ENCODE measurements around the gene PDHB.

Gene PDHB

DNA sequence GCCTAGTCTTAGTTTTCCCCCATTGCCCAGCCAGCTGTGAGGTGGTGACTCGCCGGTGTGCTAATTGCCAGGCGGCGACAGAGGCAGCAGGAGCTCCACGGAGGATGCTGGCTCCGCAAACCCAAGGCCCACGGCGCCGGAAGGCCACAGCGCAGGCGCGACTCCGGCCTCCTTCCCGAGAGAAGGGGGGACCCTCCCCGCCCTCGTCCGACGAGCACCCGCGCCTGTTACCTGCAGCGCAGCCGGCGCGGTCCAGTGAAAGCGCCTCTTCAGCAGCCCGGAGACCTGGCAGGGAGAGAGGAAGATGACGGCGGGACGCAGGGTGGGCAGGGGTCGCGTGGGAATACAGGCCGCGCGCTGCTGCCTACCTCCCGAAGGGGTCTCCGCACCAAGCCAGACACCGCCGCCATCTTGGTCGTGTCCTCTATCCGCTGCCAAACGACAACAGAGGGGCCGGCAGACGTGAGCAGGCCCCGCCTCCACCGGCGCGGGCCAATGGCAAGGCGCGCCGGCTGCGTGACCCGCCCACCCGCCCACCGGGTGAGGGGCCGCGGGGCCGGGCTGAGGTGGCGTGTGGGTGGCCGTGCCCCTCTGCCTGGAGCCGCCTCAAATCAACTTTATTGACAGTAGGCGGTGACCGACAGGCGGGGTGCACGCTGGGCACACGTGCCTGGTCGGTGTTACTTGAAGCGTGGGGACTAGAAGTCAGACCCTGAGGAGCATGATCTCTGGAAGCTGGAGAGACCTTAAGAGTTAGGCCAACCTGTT lies at the start of gene PDHB:
Gene PDHB, minus strand, starts transcription at position 433 of the 768 bp plus-strand sequence. Its CDS starts 23 bp downstream, at position 410.
- in situ Hi-C loops (cut with MboI; ENCODE audit: low sequenced_read_pairs), result no loop called here

DNA sequence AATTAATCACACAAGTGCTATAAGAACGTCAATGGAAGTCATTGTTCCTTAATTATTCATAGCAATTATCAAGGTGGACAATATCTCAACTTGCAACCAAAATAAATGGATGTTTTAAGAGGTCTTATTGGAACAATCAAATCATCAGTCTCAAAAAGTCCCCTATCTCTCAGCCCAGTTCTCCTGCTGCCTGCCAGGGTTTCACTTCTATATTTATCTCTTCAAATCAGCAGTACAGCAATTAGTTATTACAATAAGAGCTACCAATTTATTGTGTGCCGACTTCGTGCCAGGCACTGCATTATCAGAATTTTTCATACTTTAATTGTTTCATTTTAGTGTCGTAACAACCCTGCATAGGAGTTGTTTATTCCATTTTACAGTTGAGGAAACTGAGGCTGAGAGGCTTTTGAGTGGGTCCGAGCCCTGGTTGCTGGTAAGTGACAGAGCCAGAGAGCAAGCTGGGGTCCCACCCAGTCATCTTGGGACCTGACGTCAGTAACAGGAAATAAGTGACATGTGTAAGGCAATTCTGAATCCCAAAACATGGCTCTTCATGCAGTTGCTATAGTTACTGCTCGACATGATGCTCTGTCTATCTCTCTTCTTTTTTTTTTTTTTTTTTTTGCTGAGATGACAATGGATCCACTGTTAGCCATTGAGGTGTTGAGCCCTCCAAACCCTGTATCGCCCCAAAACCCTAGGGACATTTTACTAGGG lies 49.4 kb upstream of the PDHB start:
- in situ Hi-C loops (cut with MboI; ENCODE audit: low sequenced_read_pairs), result no loop called here

DNA sequence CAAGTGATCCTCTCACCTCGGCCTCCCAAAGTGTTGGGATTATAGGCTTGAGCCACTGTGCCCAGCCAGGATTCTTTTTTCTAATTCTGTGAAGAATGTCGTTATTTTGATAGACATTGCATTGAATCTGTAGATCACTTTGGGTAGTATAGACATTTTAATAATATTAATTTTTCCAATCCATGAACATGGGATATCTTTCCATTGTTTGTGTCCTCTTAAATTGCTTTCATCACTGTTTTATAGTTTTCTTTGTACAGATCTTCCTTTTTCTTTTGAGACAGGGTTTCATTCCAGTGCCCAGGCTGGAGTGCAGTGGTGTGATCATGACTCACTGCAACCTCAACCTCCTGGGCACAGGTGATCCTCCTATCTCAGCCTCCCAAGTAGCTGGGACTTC lies 46.7 kb upstream of the PDHB start:
- in situ Hi-C loops (cut with MboI; ENCODE audit: low sequenced_read_pairs), result no loop called here

DNA sequence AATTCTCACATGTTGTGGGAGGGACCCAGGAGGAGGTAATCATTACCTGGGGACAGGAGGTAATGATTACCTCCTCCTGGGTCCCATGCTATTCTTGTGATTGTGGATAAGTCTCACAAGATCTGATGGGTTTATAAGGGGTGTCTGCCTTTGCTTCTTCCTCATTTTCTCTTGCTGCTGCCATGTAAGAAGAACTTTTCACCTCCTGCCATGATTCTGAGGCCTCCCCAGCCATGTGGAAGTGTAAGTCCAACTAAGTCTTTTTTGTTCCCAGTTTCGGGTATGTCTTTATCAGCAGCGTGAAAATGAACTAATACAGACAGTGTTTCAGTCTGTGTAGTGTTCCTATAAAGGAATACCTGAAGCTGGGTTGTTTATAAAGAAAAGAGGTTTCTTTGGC lies 45.1 kb upstream of the PDHB start:
- in situ Hi-C loops (cut with MboI; ENCODE audit: low sequenced_read_pairs), result no loop called here

DNA sequence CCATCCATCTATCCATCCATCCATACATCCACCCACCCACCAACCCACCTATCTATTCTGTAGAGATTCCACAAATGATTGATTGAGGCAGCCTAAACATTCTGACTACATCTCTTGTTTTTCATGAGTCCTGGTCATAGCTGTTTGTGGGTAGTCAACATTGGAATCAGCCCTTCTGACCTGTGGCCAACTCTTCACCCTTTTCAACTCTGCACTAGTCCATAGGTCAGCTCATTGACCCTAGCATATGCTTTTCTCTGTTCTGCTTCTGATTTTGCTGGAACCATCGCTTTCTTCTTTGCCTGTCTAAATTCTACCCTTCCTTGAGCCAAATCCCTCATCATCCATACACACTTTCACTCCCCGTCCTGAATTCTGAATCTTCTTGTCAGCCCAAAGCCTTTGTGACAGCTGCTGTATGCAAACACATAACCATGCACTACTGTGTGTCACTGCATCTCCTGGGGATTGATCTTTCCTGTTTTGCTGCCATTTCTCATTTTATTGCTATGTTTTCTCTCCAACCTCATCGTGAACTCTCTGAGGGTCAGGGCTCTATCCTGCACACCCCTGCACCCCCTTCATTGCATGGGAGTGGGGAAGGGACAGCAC lies 41.4 kb upstream of the PDHB start:
- in situ Hi-C loops (cut with MboI; ENCODE audit: low sequenced_read_pairs), result no loop called here

DNA sequence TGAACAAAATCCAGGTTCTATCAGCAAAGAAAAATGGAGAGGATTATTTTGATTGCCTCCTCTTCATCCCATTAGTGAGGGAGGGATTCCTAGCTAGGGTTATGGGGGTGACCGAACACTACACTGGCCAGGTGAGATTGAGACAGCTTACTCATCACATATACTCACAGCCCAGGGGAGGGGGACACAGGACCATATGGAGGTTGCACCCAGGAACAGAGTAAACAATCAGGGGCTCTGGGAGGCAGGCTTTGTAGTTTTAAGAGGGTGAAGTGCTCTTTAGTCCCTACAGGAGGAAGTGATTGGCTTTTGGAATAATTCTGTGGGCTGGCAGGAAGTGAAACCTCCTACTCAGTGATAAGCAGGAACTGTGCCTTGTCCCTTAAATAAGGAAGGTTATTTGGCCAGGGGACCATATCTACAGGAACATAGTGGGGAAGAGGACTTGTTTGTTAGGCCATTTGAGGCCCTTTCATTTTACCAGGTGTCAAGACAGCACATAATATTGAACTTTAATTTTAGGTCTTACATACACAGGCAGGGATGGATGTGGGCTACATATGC lies 40.8 kb upstream of the PDHB start:
- in situ Hi-C loops (cut with MboI; ENCODE audit: low sequenced_read_pairs), result no loop called here

DNA sequence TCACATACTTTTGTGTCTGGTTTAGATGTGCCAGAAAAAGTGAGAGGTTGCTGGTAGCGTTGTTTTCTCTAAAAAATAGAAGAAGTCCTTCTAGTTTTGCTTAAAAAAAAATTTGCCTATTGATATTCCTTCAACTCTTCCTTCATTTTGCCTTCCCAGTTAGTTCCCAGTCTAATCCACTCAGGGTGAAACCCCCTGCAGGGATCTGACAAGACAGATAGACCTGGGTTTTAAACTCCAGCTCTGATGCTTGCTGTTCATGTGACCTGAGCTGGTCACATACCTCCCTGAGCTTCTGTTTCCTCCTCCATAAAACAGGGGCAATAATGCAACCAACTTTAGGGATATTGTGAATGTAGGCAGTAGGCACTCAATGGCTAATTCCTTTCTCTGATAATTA lies 39.6 kb upstream of the PDHB start:
- in situ Hi-C loops (cut with MboI; ENCODE audit: low sequenced_read_pairs), result no loop called here

DNA sequence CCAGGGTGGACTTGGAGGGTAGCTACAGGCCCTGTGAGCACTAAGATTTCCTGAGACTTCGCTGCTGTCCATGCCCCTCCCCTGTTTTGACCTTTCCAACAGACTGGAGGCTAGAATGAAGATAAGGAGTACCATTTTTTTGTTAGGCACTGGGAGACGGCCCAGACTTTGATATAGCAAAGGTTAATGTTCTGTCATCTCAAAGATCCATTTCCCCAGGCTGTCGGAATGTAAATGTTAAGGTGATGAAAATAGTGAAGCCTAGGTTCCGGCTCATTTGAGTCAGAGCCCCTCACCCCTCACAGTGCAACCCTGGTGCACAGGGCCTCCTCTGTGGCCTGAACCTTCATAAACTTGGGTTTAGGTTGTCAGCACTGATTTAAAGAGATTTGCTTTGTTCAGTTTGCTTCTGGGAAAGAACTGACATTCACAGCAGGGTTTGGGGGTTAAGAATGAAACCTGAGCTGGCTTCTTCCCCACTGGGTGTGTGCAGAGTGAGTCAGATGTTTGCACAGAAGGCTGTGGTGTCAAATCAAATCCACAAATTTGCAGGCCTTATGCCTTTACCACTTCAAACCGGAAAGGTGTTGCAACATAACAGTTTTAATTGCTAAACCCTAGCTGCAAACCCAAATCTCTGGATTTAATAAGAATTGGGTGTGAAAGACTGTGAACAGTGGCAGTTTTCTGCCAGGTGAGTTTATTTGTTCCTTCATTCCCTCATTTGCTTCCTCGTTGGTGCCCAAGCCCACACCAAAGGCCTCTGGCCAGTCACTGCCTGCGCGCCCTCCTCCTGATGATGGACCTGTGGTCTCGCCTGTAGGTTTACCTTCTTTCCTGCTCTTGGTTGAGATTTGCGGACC lies 37.6 kb upstream of the PDHB start:
- in situ Hi-C loops (cut with MboI; ENCODE audit: low sequenced_read_pairs), result no loop called here

DNA sequence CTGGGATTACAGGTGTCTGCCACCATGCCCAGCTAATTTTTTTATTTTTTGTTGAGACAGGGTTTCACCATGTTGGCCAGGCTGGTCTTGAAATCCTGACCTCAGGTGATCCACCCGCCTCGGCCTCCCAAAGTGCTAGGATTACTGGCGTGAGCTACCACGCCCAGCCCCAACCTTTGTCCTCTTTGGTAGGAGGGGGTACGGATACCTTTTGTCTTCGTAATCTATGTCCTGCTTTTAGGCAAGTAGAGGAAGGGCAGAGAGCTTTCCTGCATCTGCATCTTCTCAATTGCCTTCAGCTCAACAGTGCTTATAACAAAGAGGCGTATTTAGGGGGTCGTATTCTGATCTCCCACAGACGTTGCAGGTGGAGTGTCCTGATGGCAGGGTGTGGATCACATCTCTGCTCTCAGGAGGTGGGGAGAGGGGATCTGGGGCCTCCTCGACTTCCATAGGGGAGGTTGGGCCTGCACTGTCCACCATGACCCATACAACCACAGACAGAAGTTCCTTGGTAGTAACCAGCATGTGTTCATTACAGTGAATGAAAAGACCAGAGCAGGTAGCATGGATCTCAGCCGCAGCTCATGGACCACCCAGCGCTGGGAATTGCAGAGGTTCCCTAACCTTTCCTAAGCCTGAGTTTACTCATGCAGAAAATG lies 36.9 kb upstream of the PDHB start:
- in situ Hi-C loops (cut with MboI; ENCODE audit: low sequenced_read_pairs), result no loop called here

DNA sequence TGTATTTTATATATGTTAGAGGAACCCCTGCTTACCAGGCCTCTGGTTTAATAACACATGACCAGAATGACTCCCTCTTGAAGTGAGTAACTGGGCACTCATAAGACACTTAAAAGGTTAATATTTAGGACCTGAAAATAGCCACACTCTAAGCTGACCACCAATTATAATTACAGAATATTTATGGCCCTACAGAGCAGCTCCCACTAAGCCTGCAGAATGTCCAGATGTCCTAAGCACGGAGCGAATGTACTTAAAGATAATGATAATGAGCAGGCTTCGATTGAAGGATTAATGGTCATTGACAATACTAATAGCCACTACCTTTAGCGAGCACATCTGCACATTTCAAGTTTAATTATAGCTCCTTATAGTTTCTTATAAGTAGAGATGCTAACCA lies 35.5 kb upstream of the PDHB start:
- in situ Hi-C loops (cut with MboI; ENCODE audit: low sequenced_read_pairs), result no loop called here

DNA sequence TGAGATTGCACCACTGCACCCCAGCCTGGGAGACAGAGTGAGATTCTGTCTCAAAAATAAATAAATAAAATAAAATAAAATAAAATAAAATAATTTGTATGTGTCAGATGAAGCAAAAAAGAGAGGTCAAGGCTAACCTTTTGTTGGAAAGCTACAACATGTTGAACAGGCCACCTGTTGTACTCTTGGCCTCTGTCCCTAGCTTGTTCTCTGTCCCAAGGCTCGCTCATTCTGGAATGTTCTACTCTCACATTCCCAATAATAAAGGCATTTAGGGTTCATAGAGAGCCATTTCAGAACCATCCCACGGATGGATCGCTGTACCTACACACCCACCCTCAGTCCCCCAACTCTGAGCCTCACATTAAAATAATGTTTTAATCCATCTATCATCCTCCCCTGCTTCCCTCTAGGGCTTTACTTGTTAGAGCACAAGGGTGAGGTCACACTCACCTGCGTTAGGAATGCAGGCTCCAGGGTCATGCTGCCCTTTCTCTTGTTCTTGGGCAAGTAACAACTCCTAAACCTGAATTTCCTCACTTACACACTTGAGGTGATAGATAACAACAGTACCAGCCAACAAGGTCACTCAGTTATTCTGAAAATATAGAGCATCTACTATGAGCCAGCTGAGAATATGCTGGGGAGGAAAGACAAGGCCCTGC lies 33.4 kb upstream of the PDHB start:
- in situ Hi-C loops (cut with MboI; ENCODE audit: low sequenced_read_pairs), result no loop called here

DNA sequence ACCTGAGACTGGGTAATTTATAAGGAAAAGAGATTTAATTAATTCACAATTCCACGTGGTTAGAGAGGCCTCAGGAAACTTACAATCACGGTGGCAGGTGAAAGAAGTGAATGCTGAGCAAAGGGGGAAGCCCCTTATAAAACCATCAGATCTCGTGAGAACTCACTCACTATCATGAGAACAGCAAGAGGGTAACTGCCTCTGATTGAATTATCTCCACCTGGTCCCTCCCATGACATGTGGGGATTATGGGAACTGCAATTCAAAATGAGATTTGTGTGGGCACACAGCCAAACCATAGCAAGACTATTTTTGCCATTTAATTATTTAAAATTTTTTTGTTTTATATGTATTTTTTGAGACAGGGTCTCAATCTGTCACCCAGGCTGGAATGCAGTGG lies 31.2 kb upstream of the PDHB start:
- in situ Hi-C loops (cut with MboI; ENCODE audit: low sequenced_read_pairs), result no loop called here

DNA sequence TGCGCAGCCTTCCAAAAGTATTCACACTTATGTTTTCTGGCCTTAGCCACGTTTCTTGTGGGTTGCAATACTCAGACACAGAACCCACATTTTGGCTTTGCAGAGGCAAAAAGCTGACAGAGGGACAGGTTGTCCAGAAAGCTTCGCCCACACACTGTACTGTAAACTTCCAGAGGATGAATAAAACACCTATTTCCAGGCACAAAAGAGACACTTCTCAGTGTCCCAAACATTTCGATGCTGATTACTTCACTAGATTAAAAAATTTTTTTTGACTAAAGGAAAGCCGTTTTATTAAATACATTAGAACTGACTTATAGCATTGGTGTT lies 30.3 kb upstream of the PDHB start:
- in situ Hi-C loops (cut with MboI; ENCODE audit: low sequenced_read_pairs), result no loop called here

DNA sequence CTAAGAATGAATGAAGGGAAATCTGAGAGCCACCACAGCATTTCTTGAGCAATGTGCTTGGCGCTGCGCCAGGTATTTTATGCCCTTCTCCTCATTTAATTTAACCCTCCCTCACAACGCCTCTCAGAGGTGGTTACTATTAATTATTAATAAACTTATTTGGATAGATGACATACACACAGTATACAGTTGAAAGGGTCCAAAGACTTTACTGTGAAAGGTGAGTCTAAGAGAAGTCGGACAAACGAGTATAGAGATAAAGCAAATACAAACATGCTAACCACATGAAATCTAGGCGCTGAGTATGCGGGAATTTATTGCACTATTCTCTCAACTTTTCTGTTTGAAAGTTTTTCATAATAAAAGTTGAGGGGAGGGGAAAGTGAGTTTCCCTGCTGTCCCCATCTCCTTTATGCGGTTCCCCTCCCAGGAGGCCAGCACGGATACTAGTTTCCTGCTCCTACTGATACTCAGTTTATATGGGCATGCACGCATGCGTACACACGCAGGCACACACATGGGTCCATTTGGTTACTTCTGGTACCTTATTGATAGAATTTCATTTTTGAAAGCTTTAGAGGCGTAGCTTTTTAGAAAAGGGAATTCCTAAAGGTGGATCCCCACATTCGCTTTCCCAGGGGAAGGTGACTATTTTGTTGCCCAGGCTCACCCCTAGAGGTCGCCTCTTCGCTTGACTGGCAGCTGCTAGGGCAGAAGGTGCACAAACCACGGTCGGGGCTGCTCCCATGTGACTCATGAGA lies 29.7 kb upstream of the PDHB start:
- in situ Hi-C loops (cut with MboI; ENCODE audit: low sequenced_read_pairs), result no loop called here

DNA sequence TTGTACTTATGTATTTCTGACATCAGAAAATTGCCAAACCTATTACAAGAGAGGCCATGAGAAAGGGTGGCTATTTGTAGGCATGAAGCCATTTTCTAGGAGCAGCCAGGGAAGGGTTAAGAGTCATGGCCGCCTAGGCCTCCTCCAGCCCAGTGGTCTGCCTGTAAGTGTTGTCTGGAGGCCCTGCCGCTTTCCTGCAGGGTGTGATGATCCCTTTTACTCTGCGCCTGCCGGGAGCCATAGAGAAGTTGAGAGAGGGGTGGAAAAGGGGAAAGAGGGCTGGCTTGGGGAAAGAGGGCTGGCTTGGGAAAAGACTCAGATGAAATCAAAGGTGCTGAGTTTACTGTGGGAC lies 29.2 kb upstream of the PDHB start:
- in situ Hi-C loops (cut with MboI; ENCODE audit: low sequenced_read_pairs), result no loop called here

DNA sequence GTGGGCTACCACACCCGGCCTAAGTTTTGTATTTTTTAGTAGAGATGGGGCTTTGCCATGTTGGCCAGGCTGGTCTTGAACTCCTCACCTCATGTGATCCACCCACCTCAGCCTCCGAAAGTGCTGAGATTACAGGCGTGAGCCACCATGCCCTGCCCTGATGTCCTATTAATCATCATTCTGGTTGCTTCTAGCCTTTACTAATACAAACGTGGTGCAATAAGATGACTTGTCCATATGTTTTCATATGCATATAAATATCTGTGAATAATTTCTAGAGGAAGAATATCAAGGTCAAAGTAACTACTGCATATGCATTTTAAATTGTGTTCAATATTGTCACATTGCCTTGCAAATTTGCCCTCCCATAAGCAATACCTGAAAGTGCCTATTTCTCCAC lies 25.5 kb upstream of the PDHB start:
- in situ Hi-C loops (cut with MboI; ENCODE audit: low sequenced_read_pairs), result no loop called here

DNA sequence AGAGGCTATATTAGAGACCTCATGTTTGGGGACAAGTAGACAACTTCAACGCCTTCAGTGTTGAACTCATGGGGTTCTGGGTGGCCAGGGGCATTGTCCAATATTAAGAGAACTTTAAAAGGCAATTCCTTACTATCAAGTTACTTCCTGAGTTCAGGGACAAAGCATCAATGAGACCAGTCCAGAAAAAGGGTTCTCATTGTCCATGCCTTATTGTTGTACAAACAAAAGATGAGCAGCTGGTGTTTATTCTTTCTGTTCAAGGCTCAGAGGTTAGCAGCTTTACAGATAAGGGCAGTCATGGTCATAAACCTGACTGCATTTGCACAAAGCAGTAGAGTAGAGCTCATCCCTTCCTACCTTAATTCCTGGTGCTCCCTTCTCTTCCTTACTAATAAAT lies 18.5 kb upstream of the PDHB start:
- in situ Hi-C loops (cut with MboI; ENCODE audit: low sequenced_read_pairs), result no loop called here

DNA sequence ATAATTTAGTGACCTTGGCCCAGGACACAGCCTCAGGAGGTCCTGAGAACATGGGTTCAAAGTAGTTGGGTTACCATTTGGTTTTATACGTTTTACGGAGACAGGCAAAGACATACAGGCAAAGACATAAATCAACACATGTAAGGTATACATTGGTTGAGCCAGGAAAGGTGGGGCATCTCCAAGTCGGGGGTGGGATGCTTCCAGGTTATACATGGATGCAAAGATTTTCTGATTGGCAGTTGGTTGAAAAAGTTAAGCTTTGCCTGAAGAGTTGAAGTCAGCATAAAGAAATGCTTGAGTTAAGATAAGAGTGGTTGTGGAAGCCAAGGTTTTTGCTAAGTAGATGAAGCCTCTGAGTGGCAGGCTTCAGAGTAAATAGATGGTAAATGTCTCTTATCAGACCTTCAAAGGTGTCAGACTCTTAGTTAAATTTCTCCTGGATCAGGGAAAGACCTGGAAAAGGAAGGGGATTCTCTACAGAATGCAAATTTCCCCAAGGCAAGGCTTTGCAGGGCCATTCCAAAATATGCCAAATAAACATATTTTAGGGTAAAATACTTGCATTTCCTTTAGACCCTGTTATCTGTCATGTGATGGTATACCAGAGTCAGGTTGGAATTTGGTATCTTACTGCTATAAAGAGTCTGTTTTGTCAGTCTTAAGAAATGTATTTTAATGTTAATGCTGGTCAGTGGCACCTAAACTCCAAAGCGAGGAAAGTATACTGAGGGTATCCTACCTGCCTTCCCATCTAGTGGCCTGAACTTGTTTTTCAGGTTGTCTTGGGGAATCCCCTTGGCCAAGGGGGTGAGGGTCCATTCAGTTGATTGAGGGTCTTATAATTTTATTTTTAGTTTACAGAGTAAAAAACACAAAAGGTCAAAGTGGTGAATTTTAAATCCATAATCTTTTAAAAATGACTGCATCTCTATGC lies 8.2 kb upstream of the PDHB start:
- in situ Hi-C loops (cut with MboI; ENCODE audit: low sequenced_read_pairs), result no loop called here
